B cell (primary cell): ENCODE results near the gene LRRC25.

Experiments
- EZH2 ChIP-seq: IDR thresholded peaks from 2 replicates; pipeline ENCODE4 v1.6.1; 2012; ENCODE audit warnings: borderline replicate concordance, low read depth, mild to moderate bottlenecking, moderate library complexity, low read length; ENCODE audit not compliant: insufficient read depth, poor library complexity, severe bottlenecking
- TF ChIP-seq, protein P1 (sequence below): fragments of 200-600 bp; IDR thresholded peaks from one replicate; pipeline ENCODE4 v1.8.0; 2022; ENCODE audit warnings: antibody characterized with exemption, mild to moderate bottlenecking

DNA sequence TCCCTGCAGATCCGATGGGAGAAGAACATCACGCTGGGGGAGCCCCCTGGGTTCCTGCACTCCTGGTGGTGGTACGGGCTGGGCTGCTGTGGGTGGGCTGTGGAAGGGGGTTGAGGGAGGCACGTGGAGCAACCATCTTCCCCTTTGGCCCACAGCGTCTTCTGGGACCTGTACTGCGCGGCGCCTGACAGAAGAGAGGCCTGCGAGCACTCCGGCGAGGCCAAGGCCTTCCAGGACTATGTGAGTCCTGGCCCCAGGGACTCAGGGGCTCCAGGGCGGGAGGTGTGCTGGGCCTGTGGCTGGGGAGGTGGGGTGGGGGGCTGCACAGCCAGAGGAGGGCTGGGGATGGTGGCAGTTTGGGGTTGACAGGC lies 30.3 kb upstream of the LRRC25 start:
- no peak for TF ChIP-seq EZH2
- TF ChIP-seq, protein P1, sequence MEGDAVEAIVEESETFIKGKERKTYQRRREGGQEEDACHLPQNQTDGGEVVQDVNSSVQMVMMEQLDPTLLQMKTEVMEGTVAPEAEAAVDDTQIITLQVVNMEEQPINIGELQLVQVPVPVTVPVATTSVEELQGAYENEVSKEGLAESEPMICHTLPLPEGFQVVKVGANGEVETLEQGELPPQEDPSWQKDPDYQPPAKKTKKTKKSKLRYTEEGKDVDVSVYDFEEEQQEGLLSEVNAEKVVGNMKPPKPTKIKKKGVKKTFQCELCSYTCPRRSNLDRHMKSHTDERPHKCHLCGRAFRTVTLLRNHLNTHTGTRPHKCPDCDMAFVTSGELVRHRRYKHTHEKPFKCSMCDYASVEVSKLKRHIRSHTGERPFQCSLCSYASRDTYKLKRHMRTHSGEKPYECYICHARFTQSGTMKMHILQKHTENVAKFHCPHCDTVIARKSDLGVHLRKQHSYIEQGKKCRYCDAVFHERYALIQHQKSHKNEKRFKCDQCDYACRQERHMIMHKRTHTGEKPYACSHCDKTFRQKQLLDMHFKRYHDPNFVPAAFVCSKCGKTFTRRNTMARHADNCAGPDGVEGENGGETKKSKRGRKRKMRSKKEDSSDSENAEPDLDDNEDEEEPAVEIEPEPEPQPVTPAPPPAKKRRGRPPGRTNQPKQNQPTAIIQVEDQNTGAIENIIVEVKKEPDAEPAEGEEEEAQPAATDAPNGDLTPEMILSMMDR = no peak
